HuH-7.5 (cell line): ENCODE measurements around the gene PRSS3.
"Not testable (repeated sequence)": the region's sequence is repeated elsewhere in the genome, so short reads cannot be mapped to it uniquely, and the experiment has no call there.

Experiments used
- DNase-seq: peaks from one replicate; pipeline ENCODE4 v3.0.0; 2011; ENCODE audit warnings: low spot score

Gene PRSS3

GRCh38 chr9:33786681-33787080 is 8.7 kb upstream of the PRSS3 start:
- no peak for DNase-seq

- DNase-seq: no peak
These were observed 7.5 kb upstream of the PRSS3 start for GRCh38 chr9:33787839-33788238.

GRCh38 chr9:33789429-33789828 is 5.9 kb upstream of the PRSS3 start:
- not testable (repeated sequence) for DNase-seq

GRCh38 chr9:33791117-33791516 is 4.2 kb upstream of the PRSS3 start:
- no peak for DNase-seq

GRCh38 chr9:33793496-33793895 is 1.9 kb upstream of the PRSS3 start:
- DNase-seq: not testable (repeated sequence)

- no peak for DNase-seq
These were observed 801 bp upstream of the PRSS3 start for GRCh38 chr9:33794560-33794959.

- DNase-seq: no peak
These were observed 458 bp downstream of the PRSS3 start for GRCh38 chr9:33795819-33796218.

GRCh38 chr9:33796679-33797078 is 1.3 kb downstream of the PRSS3 start:
- not testable (repeated sequence) for DNase-seq

- DNase-seq: no peak
These were observed 2.5 kb downstream of the PRSS3 start for GRCh38 chr9:33797837-33798236.

GRCh38 chr9:33798545-33798944 is 3.2 kb downstream of the PRSS3 start:
- no peak for DNase-seq

- no peak for DNase-seq
These were observed 4.8 kb downstream of the PRSS3 start for GRCh38 chr9:33799928-33800704.

GRCh38 chr9:33800886-33801285 is 5.5 kb downstream of the PRSS3 start:
- DNase-seq: no peak

- not testable (repeated sequence) for DNase-seq
These were observed 6.7 kb downstream of the PRSS3 start for GRCh38 chr9:33801943-33802500.

GRCh38 chr9:33804196-33804595 is 8.8 kb downstream of the PRSS3 start:
- not testable (repeated sequence) for DNase-seq

GRCh38 chr9:33807156-33807555 is 11.8 kb downstream of the PRSS3 start:
- not testable (repeated sequence) for DNase-seq

- DNase-seq: not testable (repeated sequence)
These were observed 13.6 kb downstream of the PRSS3 start for GRCh38 chr9:33808979-33809322.

GRCh38 chr9:33809506-33809905 is 14.1 kb downstream of the PRSS3 start:
- no peak for DNase-seq

GRCh38 chr9:33813712-33814641 is 18.6 kb downstream of the PRSS3 start:
- DNase-seq: no peak

- DNase-seq: no peak
These were observed 20.4 kb downstream of the PRSS3 start for GRCh38 chr9:33815781-33816180.

GRCh38 chr9:33816327-33817252 is 21.2 kb downstream of the PRSS3 start, which contains the start of gene UBE2R2:
UBE2R2 (plus strand) TSS chr9:33817160; CDS start chr9:33817758, 598 bp downstream.
- peak; percentile 81 for DNase-seq

- peak; percentile 42 for DNase-seq
These were observed 22.2 kb downstream of the PRSS3 start for GRCh38 chr9:33817327-33818166.
